ENCODE results near the gene RBM12.
"Not testable (repeated sequence)": the region's sequence is repeated elsewhere in the genome, so short reads cannot be mapped to it uniquely, and the experiment has no call there.

RBM12 gene

GRCh38 chr20:35699127-35699956, 34.6 kb upstream of the RBM12 start, which contains the start of the genes NFS1 and ROMO1:
TSS of gene NFS1 (minus strand) at chr20:35699352. CDS start at chr20:35699288, 64 bp downstream.
TSS of gene ROMO1 (plus strand) at chr20:35699405. CDS start at chr20:35699633, 228 bp downstream.
- peak; percentile 69 to 82 for DNase-seq (ENCODE audit: low read depth in 1 of 2, low spot score in 1 of 2)

DNA sequence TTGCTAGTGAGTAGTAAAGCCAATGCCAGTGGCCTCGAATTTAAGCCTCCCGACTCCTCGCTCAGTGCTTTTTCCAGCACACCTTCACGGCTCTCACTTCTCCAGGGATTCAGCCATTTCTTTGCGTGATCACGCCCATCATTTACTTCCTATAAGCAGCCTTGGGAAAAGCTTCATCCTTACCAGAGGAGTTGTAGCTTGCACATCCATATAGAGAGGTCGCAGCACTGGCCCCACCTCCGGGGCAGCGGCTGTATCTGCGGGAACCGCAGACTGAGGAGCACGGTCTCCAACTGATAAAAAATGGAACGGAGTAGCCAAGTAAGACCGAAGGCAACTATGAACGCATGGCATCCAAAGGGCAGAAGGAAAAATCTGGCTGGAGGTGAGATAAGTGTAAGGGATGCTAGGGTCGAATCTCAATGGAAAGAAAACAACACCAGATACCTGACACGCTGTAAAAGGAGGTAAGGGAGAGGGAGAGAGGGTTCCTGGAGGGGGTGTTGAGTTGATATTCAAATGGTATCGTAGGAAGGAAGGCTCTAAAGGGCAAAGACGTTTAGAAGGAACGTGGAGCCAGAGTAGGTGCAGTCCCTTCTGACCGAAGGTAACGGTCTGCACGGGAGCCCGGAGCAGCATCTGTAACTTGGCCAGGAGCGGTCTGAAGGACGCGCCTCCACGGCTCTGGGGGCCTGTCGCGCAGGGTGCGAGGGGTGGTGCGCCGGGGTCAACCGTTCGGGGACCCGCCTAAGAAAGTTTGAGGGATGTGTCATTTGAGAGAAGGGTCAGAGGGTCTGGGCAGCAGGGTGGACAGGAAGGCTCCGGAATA, 33.8 kb upstream of the RBM12 start:
- DNase-seq (ENCODE audit: low read depth in 1 of 2, low spot score in 1 of 2), result no peak

- no peak for DNase-seq (ENCODE audit: low read depth in 1 of 2, low spot score in 1 of 2)
Measured at GRCh38 chr20:35697696-35698297, 33.1 kb upstream of the RBM12 start.

- no peak for DNase-seq (ENCODE audit: low read depth in 1 of 2, low spot score in 1 of 2)
Measured at GRCh38 chr20:35695978-35696377, 31.3 kb upstream of the RBM12 start.

GRCh38 chr20:35695245-35695749, 30.6 kb upstream of the RBM12 start:
- no peak for DNase-seq (ENCODE audit: low read depth in 1 of 2, low spot score in 1 of 2)

DNA sequence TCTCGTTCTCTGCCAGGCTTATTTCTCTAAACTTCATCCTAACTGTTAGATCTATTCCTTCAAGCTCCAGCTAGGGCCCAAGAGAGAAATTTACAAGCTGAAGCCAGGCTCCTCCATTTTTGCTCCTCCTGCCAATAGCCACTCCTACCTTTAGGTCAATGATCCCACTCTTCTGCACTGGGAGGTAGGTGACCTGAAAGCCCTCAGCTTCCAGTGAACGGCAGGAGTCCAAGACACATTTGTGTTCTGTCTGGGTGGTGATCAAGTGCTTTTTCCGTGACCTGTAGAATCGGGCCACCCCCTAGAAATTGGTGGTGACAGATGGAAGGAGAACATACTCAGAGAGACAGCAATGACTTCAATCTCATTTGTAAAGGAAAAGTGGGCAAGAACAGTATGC, 25.6 kb upstream of the RBM12 start:
- no peak for DNase-seq (ENCODE audit: low read depth in 1 of 2, low spot score in 1 of 2)

DNA sequence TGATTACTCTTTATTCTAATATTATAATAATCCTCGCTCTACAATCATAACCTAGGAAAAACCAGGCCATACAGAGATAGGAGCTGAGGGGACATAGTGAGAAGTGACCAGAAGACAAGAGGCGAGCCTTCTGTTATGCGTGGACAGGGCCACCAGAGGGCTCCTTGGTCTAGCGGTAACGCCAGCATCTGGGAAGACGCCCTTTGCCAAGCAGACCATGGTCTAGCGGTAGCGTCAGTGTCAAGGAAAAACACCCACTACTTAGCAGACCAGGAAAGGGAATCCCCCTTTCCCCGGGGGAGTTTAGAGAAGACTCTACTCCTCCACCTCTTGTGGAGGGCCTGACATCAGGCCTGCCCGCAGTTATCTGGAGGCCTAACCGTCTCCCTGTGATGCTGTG, 22.2 kb upstream of the RBM12 start:
- DNase-seq (ENCODE audit: low read depth in 1 of 2, low spot score in 1 of 2), result not testable (repeated sequence)

- DNase-seq (ENCODE audit: low read depth in 1 of 2, low spot score in 1 of 2), result not testable (repeated sequence)
Measured at GRCh38 chr20:35685368-35685767, 20.7 kb upstream of the RBM12 start.

DNA sequence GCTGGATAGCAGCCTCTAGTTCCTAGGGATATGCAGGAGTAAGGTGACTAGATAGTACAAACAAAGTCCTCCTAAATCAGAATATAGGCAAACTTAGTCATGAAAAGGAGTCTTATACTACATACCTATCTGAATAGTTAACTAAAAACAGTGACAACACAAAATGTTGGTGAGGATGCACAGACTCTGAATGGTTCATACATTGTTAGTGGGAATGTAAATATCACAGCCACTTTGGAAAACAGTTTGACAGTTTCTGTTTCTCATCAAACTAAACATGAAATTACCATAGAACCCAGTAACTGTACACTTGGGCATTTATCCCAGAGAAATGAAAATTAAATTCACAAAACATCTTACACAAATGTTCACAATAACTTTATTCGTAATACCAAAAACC, 17.3 kb upstream of the RBM12 start:
- DNase-seq (ENCODE audit: low read depth in 1 of 2, low spot score in 1 of 2), result no peak

- DNase-seq (ENCODE audit: low read depth in 1 of 2, low spot score in 1 of 2), result no peak
Measured at GRCh38 chr20:35680452-35681183, 15.9 kb upstream of the RBM12 start.

DNA sequence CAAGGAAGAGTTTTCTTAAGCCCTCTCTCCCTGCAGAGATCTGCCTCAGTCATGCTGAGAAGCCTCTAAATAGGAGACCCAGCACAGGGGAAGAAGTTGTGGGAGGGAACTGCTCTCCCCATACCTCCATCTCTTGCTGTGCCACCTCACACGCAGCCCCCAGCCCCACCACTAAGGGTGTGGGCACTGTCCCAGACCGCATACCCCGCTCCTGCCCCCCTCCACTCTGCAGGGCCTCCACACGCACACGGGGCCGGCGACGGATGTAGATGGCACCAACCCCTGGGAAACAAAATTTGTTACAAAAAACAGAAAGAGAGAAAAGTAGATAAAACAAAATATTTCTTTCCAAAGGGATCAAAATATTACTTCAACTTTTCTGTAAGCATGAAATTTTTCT, 10.2 kb upstream of the RBM12 start:
- no peak for DNase-seq (ENCODE audit: low read depth in 1 of 2, low spot score in 1 of 2)

- DNase-seq (ENCODE audit: low read depth in 1 of 2, low spot score in 1 of 2), result no peak
Measured at GRCh38 chr20:35673884-35674283, 9.2 kb upstream of the RBM12 start.

DNA sequence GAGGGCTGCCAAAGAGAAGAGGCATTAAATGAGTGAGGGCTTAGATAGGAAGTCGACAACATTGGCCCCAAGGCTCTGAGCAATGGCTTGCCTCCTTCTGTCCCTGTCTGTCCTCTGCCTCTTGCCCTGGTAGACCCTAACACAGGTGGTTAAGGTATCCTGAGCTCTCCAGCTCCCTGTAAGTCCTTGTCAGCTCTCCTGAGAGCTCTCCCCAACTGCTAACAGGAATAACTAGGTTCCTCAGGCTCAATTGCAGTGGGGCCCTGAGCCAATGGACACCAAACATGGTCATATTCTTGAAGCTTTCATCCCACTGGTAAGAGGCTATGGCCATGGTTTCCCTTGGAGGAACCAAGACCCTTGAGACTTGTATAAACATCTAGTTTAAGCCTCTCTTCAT, 5.0 kb upstream of the RBM12 start:
- no peak for DNase-seq (ENCODE audit: low read depth in 1 of 2, low spot score in 1 of 2)

DNA sequence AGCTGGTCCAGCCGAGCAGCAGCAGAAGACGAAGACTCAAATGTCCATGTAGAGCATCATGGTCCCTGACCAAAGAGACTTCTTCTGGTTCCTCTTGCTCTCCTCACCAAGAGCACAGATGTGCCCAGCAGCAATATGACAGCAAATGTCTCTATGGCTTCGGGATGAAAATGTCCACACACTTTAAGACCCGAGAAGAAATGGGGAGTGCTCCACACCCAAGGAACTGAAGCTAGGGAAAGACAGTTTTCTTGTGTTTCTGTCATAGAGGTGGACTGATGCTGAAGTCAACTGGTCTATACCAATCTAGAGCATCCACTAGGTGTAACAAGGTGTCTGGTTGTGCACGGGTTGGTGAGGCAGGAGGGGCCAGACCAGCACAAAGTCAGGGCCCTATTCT, 4.5 kb upstream of the RBM12 start:
- DNase-seq (ENCODE audit: low read depth in 1 of 2, low spot score in 1 of 2), result no peak

- DNase-seq (ENCODE audit: low read depth in 1 of 2, low spot score in 1 of 2), result no peak
Measured at GRCh38 chr20:35665949-35666288, 1.2 kb upstream of the RBM12 start.

- peak; percentile 28 to 41 for DNase-seq (ENCODE audit: low read depth in 1 of 2, low spot score in 1 of 2)
Measured at GRCh38 chr20:35663516-35664465, 909 bp downstream of the RBM12 start.

- DNase-seq (ENCODE audit: low read depth in 1 of 2, low spot score in 1 of 2), result no peak
Measured at GRCh38 chr20:35662551-35662950, 2.1 kb downstream of the RBM12 start.

DNA sequence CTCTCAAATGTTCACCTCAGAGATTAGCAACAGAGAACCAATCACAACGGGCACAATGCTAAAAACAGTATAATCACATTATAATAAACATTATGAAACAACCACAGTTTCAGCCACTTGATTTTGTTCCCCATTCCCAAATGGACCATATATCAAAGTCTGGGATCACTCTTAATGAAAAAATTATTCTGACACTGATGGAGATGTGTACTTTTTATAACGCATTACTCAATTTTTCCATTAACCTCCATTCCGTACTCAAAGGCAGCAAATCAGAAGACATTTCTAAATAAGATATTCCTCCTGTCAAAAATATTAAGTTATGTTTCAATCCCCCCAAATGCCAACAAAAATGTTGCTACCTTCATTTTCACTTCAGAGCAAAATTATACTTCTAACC, 2.8 kb downstream of the RBM12 start:
- DNase-seq (ENCODE audit: low read depth in 1 of 2, low spot score in 1 of 2), result no peak

- no peak for DNase-seq (ENCODE audit: low read depth in 1 of 2, low spot score in 1 of 2)
Measured at GRCh38 chr20:35661053-35661452, 3.6 kb downstream of the RBM12 start.

Data from stimulated activated CD4-positive, alpha-beta T cell treated with anti-CD3 and anti-CD28 coated beads, Interleukin-15, amount 100 ng/mL, for 1 hour (primary cell).